B cell (primary cell): Measurements from ENCODE around the gene AOC2. TPM values are rescaled to one million over a fixed set of nuclear protein-coding genes. Genes with fewer than 3 reads are reported as not detected.
"Not testable (repeated sequence)": the region's sequence is repeated elsewhere in the genome, so short reads cannot be mapped to it uniquely, and the experiment has no call there.

ENCODE experiments used
- ATAC-seq: fragments of 200-7000 bp; cut with Tn5 transposase; one replicate; pipeline ENCODE4 v1.10.0; 2021; ENCODE audit warnings: low read depth, mild to moderate bottlenecking, moderate number of reproducible peaks, moderate library complexity
- CTCF ChIA-PET: fragments of 350-600 bp; sonication (Branson Sonifier 250); formaldehyde crosslinking; loops from one replicate; lab custom pipeline; 2021; ENCODE audit warnings: antibody characterized with exemption, inconsistent platforms; lab: Charles Lee
- POLR2A ChIA-PET: fragments of 350-600 bp; sonication (Branson Sonifier 250); formaldehyde crosslinking; loops from one replicate; lab custom pipeline; 2021; ENCODE audit warnings: antibody characterized with exemption; lab: Charles Lee
- DNase-seq: peaks from one replicate; pipeline ENCODE4 v3.0.0; 2013
- H2AFZ ChIP-seq: 2 replicates; pipeline ENCODE4 v1.6.1; 2012; ENCODE audit warnings: mild to moderate bottlenecking, low read depth, low read length; ENCODE audit not compliant: insufficient read depth, poor library complexity, severe bottlenecking
- H3K27ac ChIP-seq, 2 donors: 1 replicate in 1 of 2; 2 replicates in 1 of 2; pipeline ENCODE4 v1.5.1; 2012 to 2013; ENCODE audit warnings: low read length in 2 of 2, mild to moderate bottlenecking in 2 of 2, moderate library complexity in 1 of 2
- H3K27me3 ChIP-seq, 4 experiments: fragments of 200-600 bp in 1 of 4; sonication (generic) in 1 of 4; replicated peaks in 1 of 4; 1 replicate in 2 of 4; 2 replicates in 2 of 4; pipeline versions ENCODE4 v1.6.1 to v1.7.0; 2013 to 2016; ENCODE audit warnings: low read length in 3 of 4, mild to moderate bottlenecking in 2 of 4, mixed read lengths in 1 of 4, moderate library complexity in 1 of 4; ENCODE audit not compliant: insufficient read depth in 4 of 4, control insufficient read depth in 3 of 4; ENCODE audit errors: control extremely low read depth in 1 of 4
- H3K36me3 ChIP-seq, 2 experiments: replicated peaks in 1 of 2; 1 replicate in 1 of 2; 2 replicates in 1 of 2; pipeline versions ENCODE4 v1.6.1 to v1.7.1; 2013; ENCODE audit warnings: low read length in 1 of 2; ENCODE audit not compliant: insufficient read depth in 2 of 2, control insufficient read depth in 1 of 2; ENCODE audit errors: control extremely low read depth in 1 of 2, extremely low read depth in 1 of 2
- H3K4me1 ChIP-seq, 2 donors: fragments of 200-600 bp in 1 of 2; sonication (generic) in 1 of 2; 1 replicate in 1 of 2; 2 replicates in 1 of 2; pipeline versions ENCODE4 v1.5.1 to v1.6.1; 2013 to 2017; ENCODE audit warnings: low read length in 2 of 2; ENCODE audit not compliant: control insufficient read depth in 2 of 2, insufficient read depth in 2 of 2
- H3K4me2 ChIP-seq: replicated peaks from 2 replicates; pipeline ENCODE3; 2012; ENCODE audit warnings: mild to moderate bottlenecking, low read depth, low read length; ENCODE audit not compliant: poor library complexity, severe bottlenecking
- H3K4me3 ChIP-seq, 5 experiments: fragments of 200-600 bp in 1 of 5; sonication (generic) in 1 of 5; 1 replicate in 3 of 5; 2 replicates in 2 of 5; pipeline versions ENCODE4 v1.5.1 to v1.7.0; 2011 to 2016; ENCODE audit warnings: low read length in 4 of 5, mild to moderate bottlenecking in 4 of 5, low read depth in 2 of 5, control low read depth in 1 of 5, moderate library complexity in 1 of 5; ENCODE audit not compliant: insufficient read depth in 1 of 5; ENCODE audit errors: control extremely low read depth in 1 of 5, extremely low read depth in 1 of 5
- H3K79me2 ChIP-seq: fragments of 200-600 bp; sonication (generic); one replicate; pipeline ENCODE4 v1.6.0; 2016; ENCODE audit warnings: low read length; ENCODE audit not compliant: control insufficient read depth, insufficient read depth
- H3K9ac ChIP-seq: fragments of 200-600 bp; sonication (generic); 2 replicates; pipeline ENCODE4 v1.6.1; 2017; ENCODE audit warnings: mild to moderate bottlenecking, low read length, moderate library complexity
- H3K9me3 ChIP-seq, 3 donors: one replicate each; pipeline versions ENCODE4 v1.6.1 to v1.7.1; 2013; ENCODE audit warnings: low read length in 2 of 3; ENCODE audit not compliant: control insufficient read depth in 2 of 3, insufficient read depth in 1 of 3; ENCODE audit errors: control extremely low read depth in 1 of 3
- H4K20me1 ChIP-seq: 2 replicates; pipeline ENCODE4 v1.6.0; 2012; ENCODE audit warnings: mild to moderate bottlenecking, low read length; ENCODE audit not compliant: insufficient read depth, control insufficient read depth, poor library complexity, severe bottlenecking
- H3K27ac Mint-ChIP-seq: one replicate; pipeline ENCODE4 v1.8.0; 2021; ENCODE audit warnings: mixed read lengths
- H3K27me3 Mint-ChIP-seq: one replicate; pipeline ENCODE4 v1.8.0; 2021; ENCODE audit warnings: mixed read lengths
- H3K4me1 Mint-ChIP-seq: one replicate; pipeline ENCODE4 v1.8.0; 2021; ENCODE audit warnings: mixed read lengths
- H3K4me3 Mint-ChIP-seq: one replicate; pipeline ENCODE4 v1.8.0; 2021; ENCODE audit warnings: mixed read lengths
- H3K9me3 Mint-ChIP-seq: one replicate; pipeline ENCODE4 v1.8.0; 2022; ENCODE audit warnings: mixed read lengths; ENCODE audit not compliant: insufficient read depth
- CTCF ChIP-seq: fragments of 200-600 bp; IDR thresholded peaks from one replicate; pipeline ENCODE4 v1.8.0; 2022; ENCODE audit warnings: antibody characterized with exemption, mild to moderate bottlenecking
- EZH2 ChIP-seq: IDR thresholded peaks from 2 replicates; pipeline ENCODE4 v1.6.1; 2012; ENCODE audit warnings: borderline replicate concordance, low read depth, mild to moderate bottlenecking, moderate library complexity, low read length; ENCODE audit not compliant: insufficient read depth, poor library complexity, severe bottlenecking
- WGBS: methylation state at CpG from one replicate; pipeline ENCODE4 v1.1.5; 2013; ENCODE audit warnings: missing lambda C conversion rate; ENCODE audit not compliant: insufficient coverage; 5-methylcytosine and 5-hydroxymethylcytosine counted together
- intact Hi-C: fragments of 100-400 bp; cut with micrococcal nuclease; formaldehyde crosslinking; loops from one replicate; pipeline ENCODE4 v1.10.0; 2022
- polyA plus RNA-seq: library from polyadenylated mRNA; depleted of rRNA; stranded (reverse); fragments of >200 nt; gene quantifications from 2 replicates; pipeline ENCODE4 v1.2.3, GENCODE V29; 2012
- total RNA-seq, 2 donors: library from RNA; stranded (reverse); fragments of 120-200 nt in 1 of 2; gene quantifications; 1 replicate in 1 of 2; 2 replicates in 1 of 2; pipeline versions ENCODE4 v1.2.3 to v1.2.4, GENCODE V29; 2013 to 2022

The AOC2 gene
- total and polyA plus RNA-seq, 2 donors (not counting 1 experiment from before 2014, with no cell fraction given): 1.9 to 3.8 TPM

DNA sequence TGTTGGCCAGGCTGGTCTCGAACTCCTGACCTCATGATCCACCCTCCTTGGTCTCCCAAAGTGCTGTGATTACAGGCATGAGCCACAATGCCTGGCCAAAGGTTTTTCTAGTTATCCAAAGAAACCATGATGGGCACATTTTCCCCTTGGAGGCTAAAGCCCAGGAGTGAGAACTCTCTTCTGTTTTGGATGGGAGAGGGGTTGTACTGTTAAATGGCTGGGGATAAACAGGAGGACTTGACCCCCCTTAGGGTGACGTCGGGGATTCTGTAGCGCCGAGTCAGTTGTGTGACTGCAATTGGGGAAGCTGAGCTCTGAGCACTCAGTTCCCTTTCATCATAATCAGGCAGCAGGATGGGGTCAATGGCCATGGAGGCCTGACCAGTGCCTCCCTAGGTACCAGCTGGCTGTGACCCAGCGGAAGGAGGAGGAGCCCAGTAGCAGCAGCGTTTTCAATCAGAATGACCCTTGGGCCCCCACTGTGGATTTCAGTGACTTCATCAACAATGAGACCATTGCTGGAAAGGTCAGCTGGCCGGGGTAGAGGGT is 10.7 kb downstream of the AOC2 start:
- Histone ChIP-seq H3K27me3 (peaks cover 0 to 6% (median 0%) of the 10 kb centered on the region in 4 experiments), H3K36me3 (no peaks in the 10 kb centered on the region), H3K9me3 (no peaks in the 10 kb centered on the region), H2AFZ (no peak overlapping the region), H3K4me3 (no peak overlapping the region), H3K4me1 (no peaks in the 10 kb centered on the region), H3K4me2 (no peak overlapping the region), H3K27ac (no peak overlapping the region), H3K9ac (no peak overlapping the region), H4K20me1 (no peaks in the 10 kb centered on the region), H3K79me2 (no peaks in the 10 kb centered on the region)
- DNase-seq (no peak), ATAC-seq (no peak)
- ChIA-PET CTCF (no interaction called here), POLR2A (interaction anchor here (0.6 kb wide), 1 partner anchor 99 kb away, joined by 7 read pairs; no protein-coding TSS in a partner anchor)
- WGBS: 72% methylated on average over 8 of the region's 8 CpGs
- Mint-ChIP-seq H3K4me3 (no peak overlapping the region), H3K27ac (no peak overlapping the region), H3K4me1 (no peaks in the 10 kb centered on the region), H3K27me3 (no peaks in the 10 kb centered on the region), H3K9me3 (no peaks in the 10 kb centered on the region)
- intact Hi-C loops: no loop called here
- TF ChIP-seq EZH2 (no peak), CTCF (no peak)

DNA sequence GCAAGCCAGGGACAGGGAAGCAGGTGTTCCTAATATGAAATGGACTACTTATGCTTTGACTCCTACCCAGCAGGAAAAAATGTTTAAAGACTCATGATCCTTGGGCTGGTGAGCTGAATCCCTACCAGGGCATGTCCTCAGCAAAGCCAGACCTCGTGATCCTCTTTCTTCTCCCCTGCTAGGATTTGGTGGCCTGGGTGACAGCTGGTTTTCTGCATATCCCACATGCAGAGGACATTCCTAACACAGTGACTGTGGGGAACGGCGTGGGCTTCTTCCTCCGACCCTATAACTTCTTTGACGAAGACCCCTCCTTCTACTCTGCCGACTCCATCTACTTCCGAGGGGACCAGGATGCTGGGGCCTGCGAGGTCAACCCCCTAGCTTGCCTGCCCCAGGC is 11.7 kb downstream of the AOC2 start:
- intact Hi-C loops: not testable (repeated sequence)
- WGBS: 100% methylated on average over 4 of the region's 8 CpGs

GRCh38 chr17:42856516-42856915 is 12.1 kb downstream of the AOC2 start:
- intact Hi-C loops, H3K4me1 Mint-ChIP-seq, H2AFZ ChIP-seq, H3K9ac ChIP-seq, ATAC-seq, H4K20me1 ChIP-seq, H3K9me3 Mint-ChIP-seq, H3K27me3 ChIP-seq, CTCF ChIA-PET, H3K79me2 ChIP-seq, DNase-seq, H3K36me3 ChIP-seq, H3K4me3 Mint-ChIP-seq, H3K4me2 ChIP-seq, H3K4me1 ChIP-seq, POLR2A ChIA-PET, H3K4me3 ChIP-seq, H3K27ac Mint-ChIP-seq, H3K9me3 ChIP-seq, H3K27me3 Mint-ChIP-seq, H3K27ac ChIP-seq: not testable (repeated sequence)
- 93% methylated on average over 5 of the region's 8 CpGs for WGBS

More for the DNA sequence above, 11.7 kb downstream of the AOC2 start:
- H3K9ac ChIP-seq, H3K36me3 ChIP-seq, H3K79me2 ChIP-seq, ATAC-seq, H3K27me3 ChIP-seq, H3K9me3 Mint-ChIP-seq, CTCF ChIA-PET, H3K4me3 ChIP-seq, H3K4me1 Mint-ChIP-seq, H3K4me1 ChIP-seq, H3K27ac Mint-ChIP-seq, DNase-seq, H3K4me2 ChIP-seq, H3K9me3 ChIP-seq, H3K4me3 Mint-ChIP-seq, H3K27ac ChIP-seq, H4K20me1 ChIP-seq, POLR2A ChIA-PET, H2AFZ ChIP-seq, H3K27me3 Mint-ChIP-seq: not testable (repeated sequence)
